ENCODE results near the gene HAO1. TPM values are rescaled to one million over a fixed set of nuclear protein-coding genes. Genes with fewer than 3 reads are reported as not detected.

Gene HAO1
- polyA plus RNA-seq, 1 of the 3 experiments (the other 2 are of a cell fraction) = not detected

DNA sequence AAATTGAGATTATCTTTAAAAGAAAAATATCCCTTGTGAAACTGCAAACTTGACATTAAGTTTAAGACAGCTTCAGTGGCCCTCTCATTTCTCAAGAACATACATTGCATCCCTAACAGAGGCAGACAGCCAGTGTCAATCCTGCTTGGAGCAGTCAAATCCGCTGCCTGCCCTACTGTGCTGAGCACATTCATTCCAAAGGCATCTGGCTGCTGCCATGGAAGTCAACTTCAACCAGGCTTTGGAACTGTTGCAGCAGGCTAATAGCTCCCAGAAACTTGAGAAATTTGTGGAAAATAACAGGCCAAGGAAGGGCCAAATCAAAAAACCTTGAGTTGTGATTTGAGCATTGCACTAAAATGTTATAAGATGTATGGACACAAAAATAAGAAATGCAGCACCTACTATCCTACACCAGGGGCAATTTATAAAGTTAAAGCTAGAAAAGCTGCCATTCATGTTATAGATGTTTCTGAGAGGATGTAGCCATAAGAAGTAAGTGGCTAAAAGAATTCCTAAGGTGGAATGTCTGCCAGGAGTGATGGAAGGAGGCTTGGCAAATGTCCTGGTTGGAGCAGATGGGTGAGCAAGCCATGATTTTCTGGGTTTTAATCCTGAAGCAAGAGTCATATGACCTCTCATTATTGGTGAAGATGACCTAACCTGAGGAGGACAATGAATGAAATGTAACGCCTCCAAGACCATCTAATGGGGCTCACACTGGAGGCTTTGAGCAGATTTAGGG lies 31.4 kb upstream of the HAO1 start:
- ChIA-PET CTCF (interaction anchor here (0.8 to 1.4 kb wide), 3 partner anchors 9 to 749 kb away, joined by 3 to 4 read pairs (median 3); no protein-coding TSS in a partner anchor), POLR2A (no interaction called here)
- no peaks in the 10 kb centered on the region for H4K20me1 ChIP-seq (ENCODE audit: insufficient read depth)
- H3F3A ChIP-seq (replicated peaks; ENCODE audit: insufficient read depth) = no peaks in the 10 kb centered on the region
- H3K4me1 ChIP-seq (ENCODE audit: control insufficient read depth in 1 of 2, insufficient read depth in 2 of 2, low read depth in 1 of 2, low read length in 1 of 2) = peaks cover 0 to 3% of the 10 kb centered on the region in 2 experiments; a peak in 2 of 4 replicates
- no peak overlapping the region for H3K9ac ChIP-seq
- peaks cover 0 to under 1% of the 10 kb centered on the region in 2 experiments for H3K36me3 ChIP-seq (replicated peaks in 1 of 2; ENCODE audit: control insufficient read depth in 1 of 2, insufficient read depth in 2 of 2, low read length in 1 of 2)
- H2AFZ ChIP-seq (ENCODE audit: low read depth) = no peak overlapping the region
- TF ChIP-seq RAD21 (IDR thresholded peaks at IDR 0.05; ENCODE audit: low read length) = no peak
- TF ChIP-seq ELF1 (IDR thresholded peaks at IDR 0.05) = no peak
- TF ChIP-seq GATA2 (CRISPR knock-in tag; IDR thresholded peaks at IDR 0.05) = no peak
- TF ChIP-seq REST (IDR thresholded peaks at IDR 0.05; ENCODE audit: low read depth, low read length) = no peak
- no peak for TF ChIP-seq TAF1 (IDR thresholded peaks at IDR 0.05; ENCODE audit: borderline replicate concordance, low read depth, low read length)
- TF ChIP-seq, protein P1, sequence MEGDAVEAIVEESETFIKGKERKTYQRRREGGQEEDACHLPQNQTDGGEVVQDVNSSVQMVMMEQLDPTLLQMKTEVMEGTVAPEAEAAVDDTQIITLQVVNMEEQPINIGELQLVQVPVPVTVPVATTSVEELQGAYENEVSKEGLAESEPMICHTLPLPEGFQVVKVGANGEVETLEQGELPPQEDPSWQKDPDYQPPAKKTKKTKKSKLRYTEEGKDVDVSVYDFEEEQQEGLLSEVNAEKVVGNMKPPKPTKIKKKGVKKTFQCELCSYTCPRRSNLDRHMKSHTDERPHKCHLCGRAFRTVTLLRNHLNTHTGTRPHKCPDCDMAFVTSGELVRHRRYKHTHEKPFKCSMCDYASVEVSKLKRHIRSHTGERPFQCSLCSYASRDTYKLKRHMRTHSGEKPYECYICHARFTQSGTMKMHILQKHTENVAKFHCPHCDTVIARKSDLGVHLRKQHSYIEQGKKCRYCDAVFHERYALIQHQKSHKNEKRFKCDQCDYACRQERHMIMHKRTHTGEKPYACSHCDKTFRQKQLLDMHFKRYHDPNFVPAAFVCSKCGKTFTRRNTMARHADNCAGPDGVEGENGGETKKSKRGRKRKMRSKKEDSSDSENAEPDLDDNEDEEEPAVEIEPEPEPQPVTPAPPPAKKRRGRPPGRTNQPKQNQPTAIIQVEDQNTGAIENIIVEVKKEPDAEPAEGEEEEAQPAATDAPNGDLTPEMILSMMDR (IDR thresholded peaks at IDR 0.05) = no peak
- TF ChIP-seq NRF1 (IDR thresholded peaks at IDR 0.05; ENCODE audit: low read depth, low read length) = no peak
- TF ChIP-seq MEF2A (IDR thresholded peaks at IDR 0.05; ENCODE audit: borderline replicate concordance, low read depth) = no peak
- TF ChIP-seq RFX5 (IDR thresholded peaks at IDR 0.05; ENCODE audit: low read length) = no peak
- TF ChIP-seq FOXJ3 (CRISPR knock-in tag; IDR thresholded peaks at IDR 0.05) = no peak
- no peak for TF ChIP-seq TCF12 (IDR thresholded peaks at IDR 0.05)
- no peak for TF ChIP-seq RCOR1 (IDR thresholded peaks at IDR 0.05; ENCODE audit: low read length)
- no peak for TF ChIP-seq POLR2AphosphoS5 (IDR thresholded peaks at IDR 0.05; ENCODE audit: low read depth, low read length)
- no peak for TF ChIP-seq NFIC (IDR thresholded peaks at IDR 0.05; ENCODE audit: borderline replicate concordance)
- TF ChIP-seq USF1 (IDR thresholded peaks at IDR 0.05; ENCODE audit: borderline replicate concordance, low read depth) = no peak
- TF ChIP-seq, protein P2, sequence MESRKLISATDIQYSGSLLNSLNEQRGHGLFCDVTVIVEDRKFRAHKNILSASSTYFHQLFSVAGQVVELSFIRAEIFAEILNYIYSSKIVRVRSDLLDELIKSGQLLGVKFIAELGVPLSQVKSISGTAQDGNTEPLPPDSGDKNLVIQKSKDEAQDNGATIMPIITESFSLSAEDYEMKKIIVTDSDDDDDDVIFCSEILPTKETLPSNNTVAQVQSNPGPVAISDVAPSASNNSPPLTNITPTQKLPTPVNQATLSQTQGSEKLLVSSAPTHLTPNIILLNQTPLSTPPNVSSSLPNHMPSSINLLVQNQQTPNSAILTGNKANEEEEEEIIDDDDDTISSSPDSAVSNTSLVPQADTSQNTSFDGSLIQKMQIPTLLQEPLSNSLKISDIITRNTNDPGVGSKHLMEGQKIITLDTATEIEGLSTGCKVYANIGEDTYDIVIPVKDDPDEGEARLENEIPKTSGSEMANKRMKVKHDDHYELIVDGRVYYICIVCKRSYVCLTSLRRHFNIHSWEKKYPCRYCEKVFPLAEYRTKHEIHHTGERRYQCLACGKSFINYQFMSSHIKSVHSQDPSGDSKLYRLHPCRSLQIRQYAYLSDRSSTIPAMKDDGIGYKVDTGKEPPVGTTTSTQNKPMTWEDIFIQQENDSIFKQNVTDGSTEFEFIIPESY (IDR thresholded peaks at IDR 0.05; ENCODE audit: borderline replicate concordance, low read depth) = no peak
- TF ChIP-seq EP300 (IDR thresholded peaks at IDR 0.05; ENCODE audit: borderline replicate concordance in 1 of 2, low read depth in 1 of 2, low read length in 1 of 2) = no peak
- TF ChIP-seq TEAD4 (IDR thresholded peaks at IDR 0.05; ENCODE audit: borderline replicate concordance, insufficient read depth) = no peak
- TF ChIP-seq IRF3 (IDR thresholded peaks at IDR 0.05; ENCODE audit: low read depth, low read length) = no peak
- no peak for TF ChIP-seq SIN3A (IDR thresholded peaks at IDR 0.05; ENCODE audit: borderline replicate concordance, low read depth, low read length)
- H3K27ac ChIP-seq (ENCODE audit: low read depth in 2 of 2, low read length in 1 of 2) = no peak overlapping the region
- no peak for DNase-seq
- no peaks in the 10 kb centered on the region for H3K9me3 ChIP-seq
- no peak overlapping the region for H3K4me3 ChIP-seq (ENCODE audit: low read depth in 2 of 2, low read length in 1 of 2)
- H3K9me2 ChIP-seq = no peaks in the 10 kb centered on the region
- H3K4me2 ChIP-seq = no peak overlapping the region
- 76% methylated on average over 2 of the region's 2 CpGs for WGBS (ENCODE audit: low lambda C conversion rate)
- no peaks in the 10 kb centered on the region for H3K79me2 ChIP-seq (ENCODE audit: insufficient read depth)
- no peaks in the 10 kb centered on the region for H3K27me3 ChIP-seq (ENCODE audit: insufficient read depth)

Measured in SK-N-SH (cell line).